ENCODE data around the gene ATL2. TPM values are rescaled to one million over a fixed set of nuclear protein-coding genes. Genes with fewer than 3 reads are reported as not detected.
"Not testable (repeated sequence)": the region's sequence is repeated elsewhere in the genome, so short reads cannot be mapped to it uniquely, and the experiment has no call there.

The ATL2 gene
- total RNA-seq, 1 donor from 2014 or later: 43.2 TPM

DNA sequence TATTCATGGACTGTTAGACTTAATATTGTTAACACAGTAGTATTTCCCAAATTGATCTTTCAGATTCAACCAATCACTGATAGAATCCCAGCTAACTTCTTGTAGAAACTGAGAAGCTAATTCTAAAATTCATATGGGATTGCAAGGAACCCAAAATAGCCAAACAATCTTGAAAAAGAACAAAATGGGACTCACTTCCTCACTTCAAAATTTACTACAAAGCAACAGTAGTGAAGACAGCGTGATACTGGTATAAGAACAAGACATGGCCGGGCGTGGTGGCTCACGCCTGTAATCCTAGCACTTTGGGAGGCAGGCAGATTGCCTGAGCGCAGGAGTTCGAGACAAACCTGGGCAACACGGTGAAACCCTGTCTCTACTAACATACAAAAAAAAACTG lies 46.3 kb downstream of the ATL2 start:
- no peak for TF ChIP-seq CTCF (IDR thresholded peaks at IDR 0.05)
- CTCF ChIA-PET: no interaction called here
- H3K4me3 Mint-ChIP-seq: no peak overlapping the region
- ATAC-seq (ENCODE audit: low read depth) (no peak), DNase-seq (no peak)
- POLR2A ChIA-PET: no interaction called here
- H3K9me3 Mint-ChIP-seq: peaks cover 5% of the 10 kb centered on the region
- H3K36me3 Mint-ChIP-seq (ENCODE audit: low read depth): peaks cover 36% of the 10 kb centered on the region
- intact Hi-C loops (cut with micrococcal nuclease): no loop called here
- no peaks in the 10 kb centered on the region for H3K27me3 Mint-ChIP-seq
- no peak overlapping the region for H3K27ac Mint-ChIP-seq
- H3K4me1 Mint-ChIP-seq: peaks cover 10% of the 10 kb centered on the region

DNA sequence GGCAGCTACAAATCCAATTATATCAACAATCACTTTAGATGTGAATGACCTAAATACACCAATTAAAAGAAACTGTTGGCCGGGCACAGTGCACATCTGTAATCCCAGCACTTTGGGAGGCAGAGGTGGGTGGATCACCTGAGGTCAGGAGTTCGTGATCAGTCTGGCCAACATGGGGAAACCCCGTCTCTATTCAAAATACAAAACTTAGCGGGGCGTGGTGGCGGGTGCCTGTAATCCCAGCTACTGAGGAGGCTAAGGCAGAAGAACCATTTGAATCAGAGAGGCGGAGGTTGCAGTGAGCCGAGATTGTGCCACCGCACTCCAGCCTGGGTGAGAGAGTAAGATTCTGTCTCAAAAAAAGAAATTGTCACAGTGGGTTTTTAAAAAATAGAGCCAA lies 49.5 kb downstream of the ATL2 start:
- TF ChIP-seq CTCF (IDR thresholded peaks at IDR 0.05): no peak
- DNase-seq: no peak
- ChIA-PET CTCF (interaction anchor here (0.8 to 2.5 kb wide), 2 partner anchors 11 to 181 kb away, joined by 3 to 7 read pairs; no protein-coding TSS in a partner anchor), POLR2A (no interaction called here)
- Mint-ChIP-seq H3K27me3 (no peaks in the 10 kb centered on the region), H3K9me3 (peaks cover 5% of the 10 kb centered on the region), H3K4me3 (no peak overlapping the region), H3K4me1 (peaks cover 16% of the 10 kb centered on the region), H3K27ac (no peak overlapping the region), H3K36me3 (ENCODE audit: low read depth) (peaks cover 35% of the 10 kb centered on the region)
- no peak for ATAC-seq (ENCODE audit: low read depth)
- intact Hi-C loops (cut with micrococcal nuclease): no loop called here

DNA sequence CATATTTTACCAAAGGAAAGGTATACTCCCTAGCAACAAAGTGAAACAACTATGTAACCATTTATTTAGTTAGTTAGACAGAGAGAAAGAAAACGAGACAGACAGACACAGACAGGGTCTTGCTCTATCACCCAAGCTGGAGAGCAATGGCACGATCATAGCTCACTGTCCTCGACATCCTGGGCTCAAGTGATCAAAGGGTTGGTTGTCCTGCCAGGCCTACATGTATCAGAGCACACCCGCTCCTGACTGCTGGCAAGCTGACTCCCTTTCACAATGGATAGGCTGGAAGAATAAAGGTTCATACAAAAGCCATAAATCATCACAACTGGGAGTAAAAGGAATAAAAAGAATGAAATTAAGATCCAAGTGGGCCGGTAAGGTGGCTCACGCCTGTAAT lies 53.5 kb downstream of the ATL2 start:
- TF ChIP-seq CTCF (IDR thresholded peaks at IDR 0.05): no peak
- no peak for ATAC-seq (ENCODE audit: low read depth)
- H3K36me3 Mint-ChIP-seq (ENCODE audit: low read depth): peaks cover 37% of the 10 kb centered on the region
- peaks cover 16% of the 10 kb centered on the region for H3K4me1 Mint-ChIP-seq
- no peaks in the 10 kb centered on the region for H3K27me3 Mint-ChIP-seq
- no peak overlapping the region for H3K4me3 Mint-ChIP-seq
- H3K9me3 Mint-ChIP-seq: peaks cover 2% of the 10 kb centered on the region
- no peak for DNase-seq
- POLR2A ChIA-PET: no interaction called here
- intact Hi-C loops (cut with micrococcal nuclease): no loop called here
- CTCF ChIA-PET: no interaction called here
- no peak overlapping the region for H3K27ac Mint-ChIP-seq

GRCh38 chr2:38322224-38322914 lies 54.7 kb downstream of the ATL2 start:
- Mint-ChIP-seq H3K4me1 (peaks cover 16% of the 10 kb centered on the region), H3K9me3 (no peaks in the 10 kb centered on the region), H3K36me3 (ENCODE audit: low read depth) (peaks cover 40% of the 10 kb centered on the region), H3K4me3 (no peak overlapping the region), H3K27me3 (no peaks in the 10 kb centered on the region), H3K27ac (no peak overlapping the region)
- TF ChIP-seq CTCF (IDR thresholded peaks at IDR 0.05): no peak
- POLR2A ChIA-PET: interaction anchor here (0.6 kb wide), 1 partner anchor 46 kb away, joined by 5 read pairs; no protein-coding TSS in a partner anchor
- ATAC-seq (ENCODE audit: low read depth) (no peak), DNase-seq (no peak)
- intact Hi-C loops (cut with micrococcal nuclease): no loop called here
- CTCF ChIA-PET: interaction anchor here (1.5 kb wide), 1 partner anchor 186 kb away, joined by 5 read pairs; no protein-coding TSS in a partner anchor

DNA sequence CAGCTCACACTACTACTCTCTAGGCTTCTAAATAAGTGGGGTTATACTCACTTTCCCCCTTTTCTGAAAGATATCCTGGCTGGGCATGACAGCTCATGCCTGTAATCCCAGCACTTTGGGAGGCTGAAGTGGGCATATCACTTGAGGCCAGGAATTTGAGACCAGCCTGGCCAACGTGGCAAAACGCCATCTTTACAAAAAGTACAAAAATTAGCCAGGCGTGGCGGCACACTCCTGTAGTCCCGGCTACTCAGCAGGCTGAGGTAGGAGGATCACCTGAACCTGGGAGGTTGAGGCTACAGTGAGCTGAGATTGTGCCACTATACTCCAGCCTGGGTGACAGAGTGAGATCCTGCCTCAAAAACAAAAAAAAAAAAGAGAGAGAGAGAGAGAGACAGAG lies 57.8 kb downstream of the ATL2 start:
- H3K9me3 Mint-ChIP-seq; POLR2A ChIA-PET; DNase-seq; H3K4me1 Mint-ChIP-seq; H3K4me3 Mint-ChIP-seq; ATAC-seq (ENCODE audit: low read depth); H3K27me3 Mint-ChIP-seq; H3K27ac Mint-ChIP-seq: not testable (repeated sequence)
- CTCF ChIA-PET: interaction anchor here (6.0 kb wide), 1 partner anchor 190 kb away, joined by 144 read pairs; no protein-coding TSS in a partner anchor
- intact Hi-C loops (cut with micrococcal nuclease): loop anchor here (5.0 kb wide), 2 partner anchors 263 to 403 kb away; no protein-coding TSS in a partner anchor
- peaks cover 53% of the 10 kb centered on the region for H3K36me3 Mint-ChIP-seq (ENCODE audit: low read depth)
